H1 (cell line): ENCODE data around the gene IL5RA. TPM values are rescaled to one million over a fixed set of nuclear protein-coding genes. Genes with fewer than 3 reads are reported as not detected.

ENCODE experiments used
- HDAC6 ChIP-seq: IDR thresholded peaks from one replicate; pipeline ENCODE4 v1.7.1; 2012; ENCODE audit warnings: low read depth, mild to moderate bottlenecking, inconsistent platforms, low read length, moderate library complexity
- SIN3A ChIP-seq, 2 experiments: IDR thresholded peaks in 1 of 2; conservative IDR thresholded peaks in 1 of 2; 2 replicates each; pipeline ENCODE4 v1.6.1; 2011 to 2012; ENCODE audit warnings: low read length in 2 of 2, improper control_type of control experiment in 1 of 2, low read depth in 1 of 2, mild to moderate bottlenecking in 1 of 2
- SP1 ChIP-seq: IDR thresholded peaks from 2 replicates; pipeline ENCODE4 v1.6.1; 2011; ENCODE audit warnings: low read depth, low read length
- polyA plus RNA-seq, 7 experiments: library from polyadenylated mRNA; depleted of rRNA in 3 of 7; stranded (reverse) in 5 of 7; unstranded in 2 of 7; fragments of >200 nt in 5 of 7; fragments of 200-250 nt in 2 of 7; gene quantifications; 1 replicate in 5 of 7; 2 replicates in 1 of 7; 4 replicates in 1 of 7; pipeline versions ENCODE4 v1.2.1 to v1.2.3, GENCODE V29; 2011 to 2013; ENCODE audit warnings: missing spikeins in 2 of 7, mixed read lengths in 2 of 7
- total RNA-seq: library from RNA; stranded (reverse); fragmentation: NEBNext Ultra II Directional; extraction: Animal tissue kit (Norgen Biotek cat#: 25700); gene quantifications from 2 replicates; pipeline ENCODE4 v1.2.1, GENCODE V29; 2021

IL5RA gene
- total and polyA plus RNA-seq, 2 of the 8 experiments (the other 6 are each of a cell fraction or from before 2014, with no cell fraction given), result not detected

- no peak for TF ChIP-seq HDAC6
- no peak for TF ChIP-seq SP1
- TF ChIP-seq SIN3A (conservative IDR thresholded peaks at IDR 0.05 in 1 of 2, IDR thresholded peaks at IDR 0.05 in 1 of 2; ENCODE audit: low read depth in 1 of 2, low read length in 2 of 2), result no peak
Measured at GRCh38 chr3:3031326-3031725, 78.8 kb downstream of the IL5RA start (continued).
